GM23338 (cell line): ENCODE measurements around the gene PRMT1. TPM values are rescaled to one million over a fixed set of nuclear protein-coding genes. Genes with fewer than 3 reads are reported as not detected.
A peak's percentile ranks its signal among the peaks of the same experiment; 100 is the strongest.

Experiments used
- ATAC-seq: fragments of 200-7000 bp; cut with Tn5 transposase; 3 replicates; pipeline ENCODE4 v1.9.1; 2020
- DNase-seq: peaks from one replicate; pipeline ENCODE4 v3.0.0-alpha.2; 2015; ENCODE audit warnings: low spot score
- H2AFZ ChIP-seq: fragments of 200-600 bp; sonication (generic); 2 replicates; pipeline ENCODE4 v1.8.0; 2016; ENCODE audit warnings: antibody characterized with exemption, mild to moderate bottlenecking, moderate library complexity
- H3F3A ChIP-seq: fragments of 200-600 bp; sonication (generic); replicated peaks from 2 replicates; pipeline ENCODE4 v1.8.0; 2017; ENCODE audit warnings: antibody characterized with exemption, mixed run types, low read depth
- H3K27ac ChIP-seq: fragments of 200-600 bp; sonication (generic); 2 replicates; pipeline ENCODE4 v1.6.1; 2016; ENCODE audit warnings: low read depth
- H3K27me3 ChIP-seq: fragments of 200-600 bp; sonication (generic); 2 replicates; pipeline ENCODE4 v1.8.0; 2016; ENCODE audit warnings: mild to moderate bottlenecking, mixed run types, moderate library complexity; ENCODE audit not compliant: insufficient read depth
- H3K36me3 ChIP-seq: fragments of 200-600 bp; sonication (generic); 2 replicates; pipeline ENCODE4 v1.8.0; 2016; ENCODE audit warnings: mild to moderate bottlenecking; ENCODE audit not compliant: insufficient read depth
- H3K4me1 ChIP-seq: fragments of 200-600 bp; sonication (generic); 2 replicates; pipeline ENCODE4 v1.8.0; 2016; ENCODE audit warnings: mild to moderate bottlenecking, moderate library complexity; ENCODE audit not compliant: insufficient read depth
- H3K4me2 ChIP-seq: fragments of 200-600 bp; sonication (generic); 2 replicates; pipeline ENCODE4 v1.7.1; 2017; ENCODE audit warnings: mixed run types
- H3K4me3 ChIP-seq: fragments of 200-600 bp; sonication (generic); 2 replicates; pipeline ENCODE4 v1.6.1; 2016; ENCODE audit warnings: mixed run types
- H3K79me2 ChIP-seq: fragments of 200-600 bp; sonication (generic); replicated peaks from 2 replicates; pipeline ENCODE4 v1.8.0; 2017; ENCODE audit warnings: mild to moderate bottlenecking; ENCODE audit not compliant: insufficient read depth
- H3K9me2 ChIP-seq: fragments of 200-600 bp; sonication (generic); 2 replicates; pipeline ENCODE4 v1.8.0; 2017; ENCODE audit not compliant: insufficient read depth
- H4K20me1 ChIP-seq: fragments of 200-600 bp; sonication (generic); replicated peaks from 2 replicates; pipeline ENCODE4 v1.8.0; 2017; ENCODE audit warnings: mild to moderate bottlenecking; ENCODE audit not compliant: insufficient read depth
- H3K27ac Mint-ChIP-seq: 2 replicates; pipeline ENCODE4 v1.8.0; 2020; ENCODE audit warnings: inconsistent platforms, mild to moderate bottlenecking, moderate library complexity, mixed read lengths
- H3K27me3 Mint-ChIP-seq: 3 replicates; pipeline ENCODE4 v1.8.0; 2022; ENCODE audit warnings: low read depth, mild to moderate bottlenecking, moderate library complexity, mixed read lengths, inconsistent platforms; ENCODE audit not compliant: insufficient read depth, poor library complexity
- H3K36me3 Mint-ChIP-seq: 3 replicates; pipeline ENCODE4 v1.8.0; 2021; ENCODE audit warnings: low read depth, mild to moderate bottlenecking, inconsistent platforms, moderate library complexity, mixed read lengths
- H3K4me1 Mint-ChIP-seq: 3 replicates; pipeline ENCODE4 v1.8.0; 2020; ENCODE audit warnings: mild to moderate bottlenecking, inconsistent platforms, mixed read lengths
- H3K4me3 Mint-ChIP-seq: 3 replicates; pipeline ENCODE4 v1.8.0; 2021; ENCODE audit warnings: moderate library complexity, mild to moderate bottlenecking, inconsistent platforms, mixed read lengths
- H3K9me3 Mint-ChIP-seq: 3 replicates; pipeline ENCODE4 v1.8.0; 2020; ENCODE audit warnings: moderate library complexity, mild to moderate bottlenecking, inconsistent platforms, mixed read lengths
- CREB1 ChIP-seq: fragments of 250-450 bp; sonication (Bioruptor Pico); IDR thresholded peaks from 2 replicates; pipeline ENCODE4 v1.5.0; 2020; ENCODE audit warnings: low read depth, mild to moderate bottlenecking, moderate library complexity
- ETS1 ChIP-seq: IDR thresholded peaks from 2 replicates; pipeline ENCODE4 v1.6.1; 2016; ENCODE audit warnings: antibody characterized with exemption
- EZH2 ChIP-seq: fragments of 200-600 bp; sonication (generic); IDR thresholded peaks from one replicate; pipeline ENCODE4 v1.8.0; 2017; ENCODE audit warnings: antibody characterized with exemption, mild to moderate bottlenecking, low read depth; ENCODE audit not compliant: unreplicated experiment
- EZH2phosphoT487 ChIP-seq: fragments of 200-600 bp; sonication (generic); IDR thresholded peaks from one replicate; pipeline ENCODE4 v1.8.1; 2018; ENCODE audit warnings: antibody characterized with exemption; ENCODE audit not compliant: unreplicated experiment
- JUNB ChIP-seq: IDR thresholded peaks from one replicate; pipeline ENCODE4 v1.6.1; 2016; ENCODE audit warnings: antibody characterized with exemption; ENCODE audit not compliant: unreplicated experiment
- NANOG ChIP-seq: IDR thresholded peaks from 2 replicates; pipeline ENCODE4 v1.6.1; 2016; ENCODE audit warnings: antibody characterized with exemption, borderline replicate concordance
- POLR2AphosphoS5 ChIP-seq: IDR thresholded peaks from 2 replicates; pipeline ENCODE4 v1.6.1; 2016; ENCODE audit warnings: antibody characterized with exemption, low read depth
- ZNF114 ChIP-seq: fragments of 250-450 bp; sonication (Bioruptor Pico); IDR thresholded peaks from 2 replicates; pipeline ENCODE4 v1.5.0; 2020; ENCODE audit warnings: mild to moderate bottlenecking, moderate library complexity
- ZNF462 ChIP-seq: fragments of 250-450 bp; sonication (Bioruptor Pico); IDR thresholded peaks from 2 replicates; pipeline ENCODE4 v1.5.0; 2020; ENCODE audit warnings: mild to moderate bottlenecking, moderate library complexity
- polyA plus RNA-seq: library from polyadenylated mRNA; unstranded; fragments of >200 nt; fragmentation: Nextera tagmentation; extraction: Ambion mirVana; gene quantifications from 2 replicates; pipeline ENCODE4 v1.2.1, GENCODE V29; 2016
- total RNA-seq: library from RNA; depleted of rRNA; stranded (reverse); fragments of >200 nt; shearing (Covaris generic); gene quantifications from 2 replicates; pipeline ENCODE4 v1.2.3, GENCODE V29; 2014

The PRMT1 gene
- total and polyA plus RNA-seq, 2 experiments from 2014 or later: 590 to 700 TPM

GRCh38 chr19:49716154-49716553 is 39.1 kb downstream of the PRMT1 start (continued):
- TF ChIP-seq ZNF462: no peak
- no peak for TF ChIP-seq JUNB

GRCh38 chr19:49718511-49718910 is 41.4 kb downstream of the PRMT1 start:
- H2AFZ ChIP-seq: peak overlapping the region; percentile 70; the same call in 1 of the 2 replicates
- H3K4me3 ChIP-seq: no peak overlapping the region
- Mint-ChIP-seq H3K4me1 (peaks cover 12% of the 10 kb centered on the region), H3K4me3 (peak overlapping the region; percentile 21; the same call in 1 of the 3 replicates), H3K27me3 (peaks cover 23% of the 10 kb centered on the region), H3K9me3 (peaks cover 2% of the 10 kb centered on the region; the same call in 1 of the 3 replicates), H3K27ac (no peak overlapping the region), H3K36me3 (peaks cover 11% of the 10 kb centered on the region)
- no peaks in the 10 kb centered on the region for H3K9me2 ChIP-seq
- ATAC-seq (no peak), DNase-seq (peak; percentile 20)
- no peak overlapping the region for H3K4me2 ChIP-seq
- no peaks in the 10 kb centered on the region for H3K36me3 ChIP-seq
- no peaks in the 10 kb centered on the region for H4K20me1 ChIP-seq
- H3K4me1 ChIP-seq: no peaks in the 10 kb centered on the region; the same call in 1 of the 2 replicates
- H3K79me2 ChIP-seq: no peaks in the 10 kb centered on the region
- H3F3A ChIP-seq: 0 out of 2 replicates have a peak, but pooled peaks cover 6% of the 10 kb centered on the region
- no peaks in the 10 kb centered on the region for H3K27me3 ChIP-seq
- H3K27ac ChIP-seq: peak overlapping the region; percentile 18; the same call in 1 of the 2 replicates
- TF ChIP-seq EZH2: no peak
- no peak for TF ChIP-seq JUNB
- no peak for TF ChIP-seq POLR2AphosphoS5
- no peak for TF ChIP-seq EZH2phosphoT487
- TF ChIP-seq ZNF114 (CRISPR knock-in tag): no peak
- TF ChIP-seq CREB1 (CRISPR knock-in tag): no peak
- no peak for TF ChIP-seq ZNF462
- no peak for TF ChIP-seq NANOG
- no peak for TF ChIP-seq ETS1
